Fibroblast of lung (primary cell): ENCODE results near the gene ATOH8.

Experiments used
- CTCF ChIP-seq, 2 donors: IDR thresholded peaks in 1 of 2; conservative IDR thresholded peaks in 1 of 2; 1 replicate in 1 of 2; 2 replicates in 1 of 2; pipeline ENCODE4 v1.5.1; 2011 to 2012; ENCODE audit warnings: low read length in 2 of 2, control low read depth in 1 of 2, inconsistent platforms in 1 of 2, low read depth in 1 of 2, mild to moderate bottlenecking in 1 of 2
- EZH2 ChIP-seq: IDR thresholded peaks from 2 replicates; pipeline ENCODE4 v1.5.1; 2012; ENCODE audit warnings: low read length, control low read depth, mild to moderate bottlenecking; ENCODE audit errors: missing control alignments

GRCh38 chr2:85737961-85738360 is 15.8 kb upstream of the ATOH8 start:
- TF ChIP-seq CTCF (conservative IDR thresholded peaks at IDR 0.05 in 1 of 2, IDR thresholded peaks at IDR 0.05 in 1 of 2; ENCODE audit: low read depth in 1 of 2, low read length in 2 of 2) (no peak), EZH2 (no peak)
